Keratinocyte (primary cell): ENCODE results near the gene RGS2. TPM values are rescaled to one million over a fixed set of nuclear protein-coding genes. Genes with fewer than 3 reads are reported as not detected.

ENCODE experiments used
- DNase-seq: peaks from one replicate; pipeline ENCODE4 v3.0.0-alpha.2; 2011; ENCODE audit warnings: low read depth, missing footprints, low spot score
- FAIRE-seq: peaks from 2 replicates; lab custom pipeline; 2011; peaks lifted over from hg19 to GRCh38; lab: Jason Lieb, UNC
- H2AFZ ChIP-seq: 2 replicates; pipeline ENCODE4 v1.6.0; 2012; ENCODE audit warnings: low read length, control low read depth, inconsistent platforms; ENCODE audit not compliant: control insufficient read depth
- H3K27ac ChIP-seq: 2 replicates; pipeline ENCODE4 v1.5.1; 2011; ENCODE audit warnings: low read length; ENCODE audit not compliant: control insufficient read depth, insufficient read depth
- H3K27me3 ChIP-seq: 3 replicates; pipeline ENCODE4 v1.6.0; 2011; ENCODE audit warnings: low read length; ENCODE audit not compliant: control insufficient read depth, insufficient read depth; ENCODE audit errors: extremely low read depth
- H3K36me3 ChIP-seq, 2 experiments: 2 replicates in 1 of 2; 3 replicates in 1 of 2; pipeline ENCODE4 v1.5.1; 2011; ENCODE audit warnings: low read length in 2 of 2, mild to moderate bottlenecking in 1 of 2; ENCODE audit not compliant: control insufficient read depth in 2 of 2, insufficient read depth in 2 of 2; ENCODE audit errors: extremely low read depth in 1 of 2
- H3K4me1 ChIP-seq: 3 replicates; pipeline ENCODE4 v1.5.1; 2011; ENCODE audit warnings: low read length; ENCODE audit not compliant: control insufficient read depth, insufficient read depth; ENCODE audit errors: extremely low read depth
- H3K4me2 ChIP-seq: 3 replicates; pipeline ENCODE4 v1.6.0; 2011; ENCODE audit warnings: low read depth, low read length; ENCODE audit not compliant: control insufficient read depth, insufficient read depth; ENCODE audit errors: extremely low read depth
- H3K4me3 ChIP-seq, 3 experiments: fragments of 200-600 bp in 1 of 3; sonication (generic) in 1 of 3; 2 replicates in 2 of 3; 3 replicates in 1 of 3; pipeline ENCODE4 v1.5.1; 2011 to 2016; ENCODE audit warnings: low read length in 3 of 3, mild to moderate bottlenecking in 3 of 3, control low read depth in 2 of 3, inconsistent platforms in 1 of 3, low read depth in 1 of 3, mixed read lengths in 1 of 3, mixed run types in 1 of 3, moderate library complexity in 1 of 3; ENCODE audit not compliant: control insufficient read depth in 2 of 3, insufficient read depth in 2 of 3; ENCODE audit errors: extremely low read depth in 1 of 3
- H3K79me2 ChIP-seq: 2 replicates; pipeline ENCODE4 v1.6.0; 2012; ENCODE audit warnings: low read length; ENCODE audit not compliant: control insufficient read depth, insufficient read depth
- H3K9ac ChIP-seq: 3 replicates; pipeline ENCODE4 v1.6.0; 2011; ENCODE audit warnings: low read length; ENCODE audit not compliant: control insufficient read depth, insufficient read depth; ENCODE audit errors: extremely low read depth
- H3K9me1 ChIP-seq: 3 replicates; pipeline ENCODE4 v1.6.0; 2011; ENCODE audit warnings: low read length; ENCODE audit not compliant: control insufficient read depth, insufficient read depth; ENCODE audit errors: extremely low read depth
- H3K9me3 ChIP-seq: 2 replicates; pipeline ENCODE4 v1.5.1; 2012; ENCODE audit warnings: low read depth, low read length; ENCODE audit not compliant: control insufficient read depth
- H4K20me1 ChIP-seq: 3 replicates; pipeline ENCODE4 v1.6.0; 2011; ENCODE audit warnings: low read length; ENCODE audit not compliant: control insufficient read depth, insufficient read depth; ENCODE audit errors: extremely low read depth
- CTCF ChIP-seq, 3 experiments: IDR thresholded peaks in 1 of 3; conservative IDR thresholded peaks in 1 of 3; optimal IDR thresholded peaks in 1 of 3; 2 replicates in 2 of 3; 3 replicates in 1 of 3; pipeline versions ENCODE3 to v1.5.1; 2011; ENCODE audit warnings: low read length in 3 of 3, mild to moderate bottlenecking in 3 of 3, moderate library complexity in 2 of 3, control low read depth in 1 of 3, inconsistent platforms in 1 of 3; ENCODE audit not compliant: insufficient read depth in 2 of 3; ENCODE audit errors: extremely low read depth in 1 of 3
- EZH2 ChIP-seq: IDR thresholded peaks from one replicate; pipeline ENCODE4 v1.6.1; 2012; ENCODE audit warnings: inconsistent platforms, mild to moderate bottlenecking, low read length, moderate library complexity
- dilution Hi-C: fragments of 300-500 bp; cut with MboI; formaldehyde crosslinking; loops from one replicate; pipeline ENCODE4 v1.7.0; 2020; ENCODE audit warnings: low sequenced_read_pairs; ENCODE audit not compliant: extremely low pct_ligation_motif_present
- polyA plus RNA-seq, 5 experiments: library from polyadenylated mRNA; depleted of rRNA in 3 of 5; stranded (reverse) in 3 of 5; stranded (forward) in 1 of 5; unstranded in 1 of 5; fragments of >200 nt; gene quantifications; 1 replicate in 1 of 5; 2 replicates in 3 of 5; 3 replicates in 1 of 5; pipeline versions ENCODE4 v1.2.1 to v1.2.3, GENCODE V29; 2011 to 2012; ENCODE audit warnings: missing spikeins in 2 of 5, low read depth in 1 of 5, low replicate concordance in 1 of 5

Gene RGS2
- polyA plus RNA-seq, 1 donor (not counting 4 experiments of a cell fraction or from before 2014, with no cell fraction given), result 128 TPM

DNA sequence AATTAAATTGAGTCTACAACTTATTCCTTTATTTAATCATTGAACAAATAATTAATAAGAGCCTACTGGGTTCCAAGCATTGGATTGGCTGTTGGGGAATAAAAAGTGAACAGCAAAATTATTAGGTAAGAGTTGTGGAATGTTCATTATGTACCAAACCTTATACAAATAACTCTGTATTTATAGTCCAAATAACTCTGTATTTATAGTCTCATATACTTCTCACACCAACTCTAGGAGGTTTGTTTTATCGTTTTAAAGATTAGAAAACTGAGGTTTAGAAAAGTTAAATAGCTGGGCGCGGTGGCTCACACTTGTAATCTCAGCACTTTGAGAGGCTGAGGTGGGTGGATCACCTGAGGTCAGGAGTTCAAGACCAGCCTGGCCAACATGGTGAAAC, 40.6 kb downstream of the RGS2 start:
- H3K4me1 ChIP-seq, result no peaks in the 10 kb centered on the region
- TF ChIP-seq CTCF (optimal IDR thresholded peaks at IDR 0.05 in 1 of 3, IDR thresholded peaks at IDR 0.05 in 1 of 3, conservative IDR thresholded peaks at IDR 0.05 in 1 of 3; ENCODE audit: extremely low read depth in 1 of 3, insufficient read depth in 2 of 3, low read length in 3 of 3) (no peak), EZH2 (no peak)
- H3K36me3 ChIP-seq, result no peaks in the 10 kb centered on the region
- H3K27ac ChIP-seq, result no peak overlapping the region
- no peaks in the 10 kb centered on the region for H3K27me3 ChIP-seq
- H3K79me2 ChIP-seq, result no peaks in the 10 kb centered on the region
- no peaks in the 10 kb centered on the region for H3K9me3 ChIP-seq
- dilution Hi-C loops, result no loop called here
- no peak overlapping the region for H3K4me3 ChIP-seq
- no peak overlapping the region for H3K9ac ChIP-seq
- no peak overlapping the region for H3K4me2 ChIP-seq
- no peak overlapping the region for H2AFZ ChIP-seq
- H4K20me1 ChIP-seq, result no peaks in the 10 kb centered on the region
- H3K9me1 ChIP-seq, result no peaks in the 10 kb centered on the region
- no peak for FAIRE-seq
- DNase-seq, result no peak

- H3K27me3 ChIP-seq, result no peaks in the 10 kb centered on the region
- no peak for FAIRE-seq
- H3K4me2 ChIP-seq, result no peak overlapping the region
These were observed 43.4 kb downstream of the RGS2 start for GRCh38 chr1:192852001-192852947.

More at GRCh38 chr1:192852001-192852947, 43.4 kb downstream of the RGS2 start:
- TF ChIP-seq EZH2 (no peak), CTCF (optimal IDR thresholded peaks at IDR 0.05 in 1 of 3, IDR thresholded peaks at IDR 0.05 in 1 of 3, conservative IDR thresholded peaks at IDR 0.05 in 1 of 3; ENCODE audit: extremely low read depth in 1 of 3, insufficient read depth in 2 of 3, low read length in 3 of 3) (no peak)
- Histone ChIP-seq H4K20me1 (no peaks in the 10 kb centered on the region), H3K9me3 (no peaks in the 10 kb centered on the region), H3K9ac (no peak overlapping the region), H3K36me3 (no peaks in the 10 kb centered on the region), H3K27ac (no peak overlapping the region), H3K9me1 (no peaks in the 10 kb centered on the region), H3K4me3 (no peak overlapping the region), H3K4me1 (no peaks in the 10 kb centered on the region), H2AFZ (no peak overlapping the region), H3K79me2 (no peaks in the 10 kb centered on the region)
- DNase-seq, result no peak
- dilution Hi-C loops, result no loop called here
